Measurements from ENCODE around the gene VWA1.

VWA1 gene

GRCh38 chr1:1489231-1489630 lies 53.7 kb downstream of the VWA1 start:
- no peak for DNase-seq

- no peak for DNase-seq
Observed at GRCh38 chr1:1489861-1490260, 54.4 kb downstream of the VWA1 start.

- DNase-seq: no peak
Observed at GRCh38 chr1:1490633-1491230, 55.2 kb downstream of the VWA1 start.

- DNase-seq: no peak
Observed at GRCh38 chr1:1491601-1492000, 56.1 kb downstream of the VWA1 start.

Data from NCI-H510A treated with DMSO at 0.1 percent for 48 hours (cell line).